AG10803 (cell line): ENCODE data around the gene GJD2.

Source experiments
- DNase-seq: peaks from one replicate; pipeline ENCODE4 v3.0.0; 2010; ENCODE audit warnings: low read depth
- H3K4me3 ChIP-seq: 2 replicates; pipeline ENCODE4 v1.5.1; 2011; ENCODE audit warnings: mild to moderate bottlenecking, low read length, control low read depth
- TF ChIP-seq, protein P1 (sequence below): conservative IDR thresholded peaks from 2 replicates; pipeline ENCODE4 v1.5.1; 2011; ENCODE audit warnings: mild to moderate bottlenecking, low read length, control low read depth, inconsistent platforms

Gene GJD2

DNA sequence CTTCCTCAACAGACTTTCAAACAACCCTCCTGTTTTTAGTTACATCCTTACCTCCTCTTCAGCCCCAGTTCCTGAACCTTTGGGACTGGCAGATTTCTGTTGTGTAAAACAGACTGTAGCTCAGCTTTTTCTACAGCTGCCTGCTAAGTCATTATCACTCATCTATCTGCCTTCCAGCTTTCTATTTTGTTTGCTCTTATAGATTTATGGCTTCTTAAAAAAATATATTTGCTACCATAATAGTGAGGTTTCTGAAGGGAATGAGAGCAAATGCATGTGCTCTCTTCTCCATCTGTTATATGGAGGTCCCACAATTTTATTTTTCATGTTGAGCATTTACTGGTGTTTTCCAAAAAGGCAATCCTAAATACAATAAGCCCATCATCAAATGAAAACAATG is 18.2 kb upstream of the GJD2 start:
- TF ChIP-seq, protein P1, sequence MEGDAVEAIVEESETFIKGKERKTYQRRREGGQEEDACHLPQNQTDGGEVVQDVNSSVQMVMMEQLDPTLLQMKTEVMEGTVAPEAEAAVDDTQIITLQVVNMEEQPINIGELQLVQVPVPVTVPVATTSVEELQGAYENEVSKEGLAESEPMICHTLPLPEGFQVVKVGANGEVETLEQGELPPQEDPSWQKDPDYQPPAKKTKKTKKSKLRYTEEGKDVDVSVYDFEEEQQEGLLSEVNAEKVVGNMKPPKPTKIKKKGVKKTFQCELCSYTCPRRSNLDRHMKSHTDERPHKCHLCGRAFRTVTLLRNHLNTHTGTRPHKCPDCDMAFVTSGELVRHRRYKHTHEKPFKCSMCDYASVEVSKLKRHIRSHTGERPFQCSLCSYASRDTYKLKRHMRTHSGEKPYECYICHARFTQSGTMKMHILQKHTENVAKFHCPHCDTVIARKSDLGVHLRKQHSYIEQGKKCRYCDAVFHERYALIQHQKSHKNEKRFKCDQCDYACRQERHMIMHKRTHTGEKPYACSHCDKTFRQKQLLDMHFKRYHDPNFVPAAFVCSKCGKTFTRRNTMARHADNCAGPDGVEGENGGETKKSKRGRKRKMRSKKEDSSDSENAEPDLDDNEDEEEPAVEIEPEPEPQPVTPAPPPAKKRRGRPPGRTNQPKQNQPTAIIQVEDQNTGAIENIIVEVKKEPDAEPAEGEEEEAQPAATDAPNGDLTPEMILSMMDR: no peak
- H3K4me3 ChIP-seq: no peak overlapping the region
- no peak for DNase-seq

DNA sequence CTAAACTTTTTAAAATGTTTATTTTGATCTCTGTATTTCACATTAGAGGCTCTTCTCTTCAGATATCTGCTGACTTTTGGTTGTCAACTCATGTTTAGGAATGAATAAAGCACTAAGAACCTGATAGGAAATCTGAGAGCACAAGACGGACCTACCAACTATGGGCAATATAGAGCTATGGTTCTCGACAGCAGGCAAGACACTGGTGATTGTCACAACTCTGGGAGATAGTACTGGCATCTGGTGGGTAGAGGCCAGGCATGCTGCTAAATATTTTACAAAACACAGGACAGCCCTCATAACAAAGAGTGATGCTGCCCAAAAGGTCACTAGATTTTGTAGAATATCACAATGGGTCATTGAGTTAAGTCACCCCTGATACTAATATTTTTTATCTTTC is 17.5 kb upstream of the GJD2 start:
- DNase-seq: no peak
- H3K4me3 ChIP-seq: no peak overlapping the region
- TF ChIP-seq, protein P1: no peak

DNA sequence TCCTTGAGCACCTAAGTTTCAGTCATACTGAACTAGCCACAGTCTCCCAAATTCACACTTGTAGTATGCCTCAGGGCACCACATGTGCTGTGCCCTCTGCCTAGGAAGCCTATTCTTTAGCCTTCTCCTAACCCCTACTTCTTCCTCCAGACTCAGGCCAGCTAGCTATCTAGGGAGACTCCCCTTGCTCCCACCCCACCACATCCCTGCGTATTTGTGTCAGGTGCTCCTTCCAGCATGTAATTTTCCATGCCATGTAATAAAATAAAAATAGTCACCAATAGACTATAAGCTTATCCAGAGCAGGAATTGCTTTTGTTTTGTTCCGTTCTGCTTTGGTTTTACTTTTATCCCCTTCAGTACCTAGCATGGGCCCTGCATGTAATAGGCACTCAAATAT is 14.9 kb upstream of the GJD2 start:
- no peak overlapping the region for H3K4me3 ChIP-seq
- TF ChIP-seq, protein P1: no peak
- no peak for DNase-seq

DNA sequence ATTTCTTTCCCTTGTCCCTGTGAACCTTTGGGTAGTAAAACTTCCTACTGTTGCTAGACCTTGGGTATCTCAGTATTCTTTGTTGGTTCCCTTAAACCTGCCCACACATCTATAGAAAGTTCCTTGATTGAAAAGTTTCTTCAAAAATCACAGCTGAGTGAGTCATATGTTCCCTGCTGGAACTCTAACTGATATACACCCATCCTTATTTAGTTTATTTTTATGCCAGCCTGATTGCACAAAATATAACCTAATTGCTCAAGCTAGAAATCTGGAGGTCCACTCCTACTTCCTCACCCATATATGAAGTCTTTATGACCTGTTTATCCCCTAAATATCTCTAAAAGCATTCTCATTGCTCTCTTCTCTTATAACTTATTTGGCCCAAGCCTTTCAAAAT is 13.7 kb upstream of the GJD2 start:
- DNase-seq: peak; percentile 5
- TF ChIP-seq, protein P1: no peak
- no peak overlapping the region for H3K4me3 ChIP-seq

DNA sequence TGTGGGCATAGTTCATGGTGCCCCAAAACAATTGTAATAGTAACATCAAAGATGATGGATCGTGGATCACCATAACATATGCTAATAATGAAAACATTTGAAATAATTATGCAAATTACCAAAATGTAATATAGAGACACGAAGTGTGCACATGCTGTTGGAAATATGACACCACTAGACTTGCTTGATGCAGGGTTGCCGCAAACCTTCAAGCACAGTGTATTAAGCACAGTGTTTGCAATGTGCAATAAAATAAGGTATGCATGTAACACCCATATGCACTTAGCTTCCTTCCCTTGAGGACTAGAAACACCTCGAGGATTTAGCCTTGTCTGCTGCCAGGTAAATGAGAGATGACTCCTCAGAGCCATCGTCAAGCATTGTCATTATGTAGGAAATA is 10.9 kb upstream of the GJD2 start:
- TF ChIP-seq, protein P1: no peak
- DNase-seq: no peak
- H3K4me3 ChIP-seq: no peak overlapping the region

DNA sequence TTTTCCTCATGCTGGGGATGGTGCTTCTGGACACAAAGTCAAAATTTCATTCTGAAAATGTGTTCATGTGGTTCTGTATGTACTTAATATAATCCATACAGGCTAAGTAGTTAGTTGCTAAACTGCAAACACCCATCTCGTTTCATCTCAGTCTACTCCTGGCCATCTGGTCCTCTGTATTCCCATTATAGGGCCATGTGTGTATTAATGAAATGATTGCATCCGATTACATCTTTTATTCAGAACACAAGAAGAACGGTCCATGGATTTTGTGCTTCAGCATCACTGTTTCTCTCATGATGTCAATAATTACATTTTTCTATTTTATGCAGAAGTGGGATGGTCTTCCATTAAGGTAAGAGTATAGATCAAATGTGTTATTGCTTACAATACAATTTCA is 6.1 kb upstream of the GJD2 start:
- H3K4me3 ChIP-seq: no peak overlapping the region
- no peak for DNase-seq
- TF ChIP-seq, protein P1: no peak

DNA sequence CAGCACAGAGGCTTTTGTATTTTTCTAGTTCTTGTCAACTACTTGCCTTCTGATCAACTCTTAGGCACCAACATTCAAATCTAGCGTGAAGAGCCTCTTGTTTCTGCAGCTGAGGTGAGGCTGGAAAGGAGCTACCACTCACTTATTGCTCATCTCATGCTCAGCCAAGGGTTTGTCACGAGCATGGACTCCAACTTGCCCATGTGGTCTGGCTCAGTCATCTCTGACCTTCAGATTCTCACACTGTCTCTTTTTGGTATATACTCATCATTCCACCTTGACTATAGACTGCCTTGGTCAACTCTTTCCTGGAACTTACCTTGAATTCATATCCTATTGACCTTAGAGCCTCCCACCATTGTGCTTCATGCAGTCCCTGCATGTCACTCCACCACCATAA is 5.2 kb upstream of the GJD2 start:
- DNase-seq: no peak
- H3K4me3 ChIP-seq: no peak overlapping the region
- TF ChIP-seq, protein P1: no peak
